GM21381 (cell line): ENCODE data around the gene UBP1.
"Not testable (repeated sequence)": the region's sequence is repeated elsewhere in the genome, so short reads cannot be mapped to it uniquely, and the experiment has no call there.

Source experiments
- ATAC-seq: cut with Tn5 transposase; IDR thresholded peaks from one replicate; pipeline ENCODE4 v1.9.1; 2021; ENCODE audit warnings: mild to moderate bottlenecking, moderate library complexity; ENCODE audit not compliant: unreplicated experiment

UBP1 gene

GRCh38 chr3:33338936-33339465, 101.2 kb downstream of the UBP1 start:
- not testable (repeated sequence) for ATAC-seq
